Measurements from ENCODE around the gene HOXD11. TPM values are rescaled to one million over a fixed set of nuclear protein-coding genes. Genes with fewer than 3 reads are reported as not detected.

HOXD11 gene
- total and polyA plus RNA-seq, 7 donors: not detected

DNA sequence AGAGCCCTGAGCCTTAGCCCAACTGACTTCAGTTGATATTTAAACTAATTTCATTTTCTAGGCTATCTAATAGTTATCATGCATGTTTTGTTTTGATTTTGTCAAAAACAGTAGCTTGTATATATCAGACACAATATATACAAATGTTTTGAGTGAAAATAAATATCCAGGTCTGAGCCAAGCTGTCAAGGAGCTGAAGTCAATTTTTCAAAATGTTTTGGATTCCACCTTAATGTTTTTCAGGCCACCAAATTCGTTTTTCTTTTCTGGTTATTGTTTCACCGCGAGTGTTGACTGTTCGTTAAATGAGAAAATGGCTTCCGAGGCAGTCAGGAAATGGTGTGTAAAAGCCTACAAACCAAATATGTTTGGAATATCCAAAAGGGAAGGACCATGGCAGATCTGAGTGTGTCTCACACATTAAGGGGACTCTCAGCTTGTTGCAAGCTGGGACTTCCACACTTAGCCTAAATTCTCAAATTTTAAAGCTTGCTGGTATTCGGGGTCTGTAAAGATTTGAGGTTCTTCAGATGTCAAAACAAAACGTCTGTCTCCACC, 4.7 kb upstream of the HOXD11 start:
- no peak overlapping the region for H3K4me3 ChIP-seq
- TF ChIP-seq, protein P1, sequence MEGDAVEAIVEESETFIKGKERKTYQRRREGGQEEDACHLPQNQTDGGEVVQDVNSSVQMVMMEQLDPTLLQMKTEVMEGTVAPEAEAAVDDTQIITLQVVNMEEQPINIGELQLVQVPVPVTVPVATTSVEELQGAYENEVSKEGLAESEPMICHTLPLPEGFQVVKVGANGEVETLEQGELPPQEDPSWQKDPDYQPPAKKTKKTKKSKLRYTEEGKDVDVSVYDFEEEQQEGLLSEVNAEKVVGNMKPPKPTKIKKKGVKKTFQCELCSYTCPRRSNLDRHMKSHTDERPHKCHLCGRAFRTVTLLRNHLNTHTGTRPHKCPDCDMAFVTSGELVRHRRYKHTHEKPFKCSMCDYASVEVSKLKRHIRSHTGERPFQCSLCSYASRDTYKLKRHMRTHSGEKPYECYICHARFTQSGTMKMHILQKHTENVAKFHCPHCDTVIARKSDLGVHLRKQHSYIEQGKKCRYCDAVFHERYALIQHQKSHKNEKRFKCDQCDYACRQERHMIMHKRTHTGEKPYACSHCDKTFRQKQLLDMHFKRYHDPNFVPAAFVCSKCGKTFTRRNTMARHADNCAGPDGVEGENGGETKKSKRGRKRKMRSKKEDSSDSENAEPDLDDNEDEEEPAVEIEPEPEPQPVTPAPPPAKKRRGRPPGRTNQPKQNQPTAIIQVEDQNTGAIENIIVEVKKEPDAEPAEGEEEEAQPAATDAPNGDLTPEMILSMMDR (IDR thresholded peaks at IDR 0.05): no peak
- no peak overlapping the region for H3K27ac ChIP-seq
- 51 to 65% (median 59%) methylated on average over 7 of the region's 7 CpGs for WGBS, 3 donors
- peaks cover 4 to 100% (median 80%) of the 10 kb centered on the region in 3 donors for H3K27me3 ChIP-seq (ENCODE audit: insufficient read depth in 3 of 3, low read length in 2 of 3)
- H3K36me3 ChIP-seq (ENCODE audit: insufficient read depth in 1 of 2, low read depth in 1 of 2): no peaks in the 10 kb centered on the region
- intact Hi-C loops (cut with DNase I): no loop called here
- peaks cover 21% of the 10 kb centered on the region for H3K4me1 ChIP-seq
- no peak for ATAC-seq
- no peaks in the 10 kb centered on the region for H3K9me3 ChIP-seq
- no peak for DNase-seq

DNA sequence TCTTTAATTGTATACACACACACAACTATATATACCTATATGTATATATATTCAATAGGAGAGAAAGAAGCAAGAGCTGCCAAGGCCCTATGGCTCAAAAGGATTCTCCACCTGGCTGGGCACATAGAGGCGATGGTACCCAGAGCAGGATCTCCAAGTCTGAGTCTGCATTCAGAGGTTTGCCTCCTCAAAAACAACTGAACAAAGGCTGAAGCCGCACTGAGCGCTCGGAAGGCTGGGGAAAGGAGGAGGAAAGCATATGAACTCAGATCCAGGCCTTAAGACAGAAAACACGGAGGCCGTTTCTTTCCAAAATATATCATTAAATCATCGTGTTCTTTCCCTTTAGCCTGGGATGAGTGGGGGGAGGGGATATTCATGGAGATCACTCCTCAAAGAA, 3.9 kb upstream of the HOXD11 start:
- DNase-seq (no peak), ATAC-seq (no peak)
- Histone ChIP-seq H3K36me3 (ENCODE audit: insufficient read depth in 1 of 2, low read depth in 1 of 2) (no peaks in the 10 kb centered on the region), H3K4me1 (peaks cover 14% of the 10 kb centered on the region), H3K9me3 (no peaks in the 10 kb centered on the region), H3K27me3 (ENCODE audit: insufficient read depth in 3 of 3, low read length in 2 of 3) (peaks cover 4 to 99% (median 77%) of the 10 kb centered on the region in 3 donors), H3K4me3 (no peak overlapping the region), H3K27ac (no peak overlapping the region)
- TF ChIP-seq, protein P1 (IDR thresholded peaks at IDR 0.05): no peak
- intact Hi-C loops (cut with DNase I): no loop called here
- WGBS, 3 donors: 62 to 76% (median 73%) methylated on average over 7 of the region's 7 CpGs

GRCh38 chr2:176103742-176104315, 3.3 kb upstream of the HOXD11 start:
- Histone ChIP-seq H3K9me3 (no peaks in the 10 kb centered on the region), H3K27ac (no peak overlapping the region), H3K4me3 (no peak overlapping the region), H3K36me3 (ENCODE audit: insufficient read depth in 1 of 2, low read depth in 1 of 2) (no peaks in the 10 kb centered on the region), H3K27me3 (ENCODE audit: insufficient read depth in 3 of 3, low read length in 2 of 3) (peaks cover 4 to 99% (median 75%) of the 10 kb centered on the region in 3 donors), H3K4me1 (peaks cover 14% of the 10 kb centered on the region)
- WGBS, 3 donors: 21 to 32% (median 29%) methylated on average over 17 of the region's 17 CpGs
- TF ChIP-seq, protein P1 (IDR thresholded peaks at IDR 0.05): no peak
- no peak for DNase-seq
- intact Hi-C loops (cut with DNase I): no loop called here
- ATAC-seq: no peak

GRCh38 chr2:176104316-176105077, 2.6 kb upstream of the HOXD11 start:
- no peaks in the 10 kb centered on the region for H3K36me3 ChIP-seq (ENCODE audit: insufficient read depth in 1 of 2, low read depth in 1 of 2)
- ATAC-seq (no peak), DNase-seq (no peak)
- H3K27ac ChIP-seq: no peak overlapping the region
- TF ChIP-seq, protein P1 (IDR thresholded peaks at IDR 0.05): no peak
- intact Hi-C loops (cut with DNase I): no loop called here
- peaks cover 4 to 99% (median 74%) of the 10 kb centered on the region in 3 donors for H3K27me3 ChIP-seq (ENCODE audit: insufficient read depth in 3 of 3, low read length in 2 of 3)
- H3K9me3 ChIP-seq: no peaks in the 10 kb centered on the region
- 4% methylated on average over 52 to 56 of the region's 56 CpGs for WGBS, 3 donors
- H3K4me1 ChIP-seq: peaks cover 14% of the 10 kb centered on the region
- peak overlapping the region; percentile 11 for H3K4me3 ChIP-seq

All from psoas muscle (tissue), 8 donors.